Retinal pigment epithelial cell (primary cell): Measurements from ENCODE around the gene TBC1D5.
"Not testable (repeated sequence)": the region's sequence is repeated elsewhere in the genome, so short reads cannot be mapped to it uniquely, and the experiment has no call there.

Source experiments
- DNase-seq: peaks from one replicate; pipeline ENCODE4 v3.0.0-alpha.2; 2010; ENCODE audit warnings: low read depth
- H3K4me3 ChIP-seq: 2 replicates; pipeline ENCODE4 v1.5.1; 2011; ENCODE audit warnings: mild to moderate bottlenecking, low read length, control low read depth, moderate library complexity
- CTCF ChIP-seq: conservative IDR thresholded peaks from 2 replicates; pipeline ENCODE4 v1.5.1; 2011; ENCODE audit warnings: low read depth, low read length, control low read depth, inconsistent platforms

TBC1D5 gene

GRCh38 chr3:17639257-17639656 is 103.2 kb downstream of the TBC1D5 start:
- no peak for DNase-seq
- H3K4me3 ChIP-seq: no peak overlapping the region
- TF ChIP-seq CTCF: no peak

GRCh38 chr3:17638356-17638755 is 104.1 kb downstream of the TBC1D5 start:
- no peak overlapping the region for H3K4me3 ChIP-seq
- no peak for DNase-seq
- TF ChIP-seq CTCF: no peak

- not testable (repeated sequence) for DNase-seq, H3K4me3 ChIP-seq
Measured at GRCh38 chr3:17635675-17636074, 106.8 kb downstream of the TBC1D5 start.

GRCh38 chr3:17634964-17635363 is 107.5 kb downstream of the TBC1D5 start:
- DNase-seq: no peak
- H3K4me3 ChIP-seq: no peak overlapping the region
- no peak for TF ChIP-seq CTCF

- no peak for TF ChIP-seq CTCF
- H3K4me3 ChIP-seq: no peak overlapping the region
- DNase-seq: no peak
Measured at GRCh38 chr3:17634201-17634600, 108.2 kb downstream of the TBC1D5 start.

GRCh38 chr3:17632401-17633100 is 109.9 kb downstream of the TBC1D5 start:
- H3K4me3 ChIP-seq: no peak overlapping the region
- no peak for TF ChIP-seq CTCF
- DNase-seq: no peak

GRCh38 chr3:17631609-17632008 is 110.8 kb downstream of the TBC1D5 start:
- H3K4me3 ChIP-seq: no peak overlapping the region
- no peak for DNase-seq
- no peak for TF ChIP-seq CTCF

GRCh38 chr3:17629400-17629799 is 113.0 kb downstream of the TBC1D5 start:
- H3K4me3 ChIP-seq: no peak overlapping the region
- no peak for TF ChIP-seq CTCF
- no peak for DNase-seq
